ENCODE data around the gene CFAP161.
"Not testable (repeated sequence)": the region's sequence is repeated elsewhere in the genome, so short reads cannot be mapped to it uniquely, and the experiment has no call there.

Gene CFAP161

DNA sequence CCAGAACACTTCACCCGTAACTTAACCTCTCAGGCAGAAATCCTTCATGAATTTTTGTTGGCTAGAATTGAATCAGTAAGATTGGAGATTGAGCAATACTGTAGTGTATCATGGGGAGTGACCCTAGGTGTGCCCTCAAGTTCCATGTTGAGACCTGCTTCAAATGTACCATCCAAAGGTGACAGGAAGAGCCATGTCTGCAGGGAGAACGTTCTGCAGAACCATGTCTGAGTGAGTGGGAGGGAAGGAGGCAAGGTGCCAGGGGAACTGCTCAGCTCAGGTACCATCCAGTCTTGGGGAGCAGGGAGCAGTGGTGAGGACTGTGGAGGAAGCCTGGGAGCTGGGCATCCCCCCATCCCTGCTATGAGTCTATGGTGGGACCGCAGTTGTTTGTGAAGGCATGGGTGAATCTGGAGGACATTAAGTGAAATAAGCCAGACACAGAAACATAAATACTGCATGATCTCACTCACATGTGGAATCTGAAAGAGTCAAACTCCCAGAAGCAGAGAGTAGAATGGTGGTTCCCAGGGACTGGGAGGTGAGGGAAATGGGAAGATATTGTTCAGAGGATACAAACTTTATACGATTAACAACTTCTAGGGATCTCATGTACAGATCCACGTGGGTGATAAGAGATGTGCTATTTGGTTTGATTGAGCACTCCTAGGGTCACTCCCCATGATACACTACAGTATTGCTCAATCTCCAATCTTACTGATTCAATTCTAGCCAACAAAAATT is 23.3 kb downstream of the CFAP161 start:
- H3K4me3 ChIP-seq (ENCODE audit: low read depth, low read length): no peak overlapping the region

DNA sequence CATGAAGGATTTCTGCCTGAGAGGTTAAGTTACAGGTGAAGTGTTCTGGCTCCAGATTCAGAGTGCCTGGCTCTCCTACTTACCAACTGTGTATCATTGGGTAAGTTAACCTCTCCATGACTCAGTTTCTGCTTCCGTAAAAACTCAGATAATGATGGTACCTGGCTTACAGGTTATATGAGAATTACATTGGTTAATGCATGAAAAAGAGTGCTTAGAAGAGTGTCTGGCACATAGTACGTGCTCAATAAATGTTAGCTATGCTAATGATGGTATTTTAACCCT is 23.8 kb downstream of the CFAP161 start:
- H3K4me3 ChIP-seq (ENCODE audit: low read depth, low read length): no peak overlapping the region

DNA sequence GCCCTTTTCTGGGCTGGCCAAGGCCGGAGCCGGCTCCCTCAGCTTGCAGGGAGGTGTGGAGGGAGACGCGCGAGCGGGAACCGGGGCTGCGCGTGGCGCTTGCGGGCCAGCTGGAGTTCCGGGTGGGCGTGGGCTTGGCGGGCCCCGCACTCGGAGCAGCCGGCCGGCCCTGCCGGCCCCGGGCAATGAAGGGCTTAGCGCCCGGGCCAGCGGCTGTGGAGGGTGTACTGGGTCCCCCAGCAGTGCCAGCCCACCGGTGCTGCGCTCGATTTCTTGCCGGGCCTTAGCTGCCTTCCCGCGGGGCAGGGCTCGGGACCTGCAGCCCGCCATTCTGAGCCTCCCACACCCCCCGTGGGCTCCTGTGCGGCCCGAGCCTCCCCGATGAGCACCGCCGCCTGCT is 24.5 kb downstream of the CFAP161 start:
- not testable (repeated sequence) for H3K4me3 ChIP-seq (ENCODE audit: low read depth, low read length)

- no peak overlapping the region for H3K4me3 ChIP-seq (ENCODE audit: low read depth, low read length)
Observed at GRCh38 chr15:81160312-81161159, 26.5 kb downstream of the CFAP161 start.

GRCh38 chr15:81161160-81161673 is 27.1 kb downstream of the CFAP161 start:
- no peak overlapping the region for H3K4me3 ChIP-seq (ENCODE audit: low read depth, low read length)

GRCh38 chr15:81161851-81162250 is 27.8 kb downstream of the CFAP161 start:
- H3K4me3 ChIP-seq (ENCODE audit: low read depth, low read length): no peak overlapping the region

DNA sequence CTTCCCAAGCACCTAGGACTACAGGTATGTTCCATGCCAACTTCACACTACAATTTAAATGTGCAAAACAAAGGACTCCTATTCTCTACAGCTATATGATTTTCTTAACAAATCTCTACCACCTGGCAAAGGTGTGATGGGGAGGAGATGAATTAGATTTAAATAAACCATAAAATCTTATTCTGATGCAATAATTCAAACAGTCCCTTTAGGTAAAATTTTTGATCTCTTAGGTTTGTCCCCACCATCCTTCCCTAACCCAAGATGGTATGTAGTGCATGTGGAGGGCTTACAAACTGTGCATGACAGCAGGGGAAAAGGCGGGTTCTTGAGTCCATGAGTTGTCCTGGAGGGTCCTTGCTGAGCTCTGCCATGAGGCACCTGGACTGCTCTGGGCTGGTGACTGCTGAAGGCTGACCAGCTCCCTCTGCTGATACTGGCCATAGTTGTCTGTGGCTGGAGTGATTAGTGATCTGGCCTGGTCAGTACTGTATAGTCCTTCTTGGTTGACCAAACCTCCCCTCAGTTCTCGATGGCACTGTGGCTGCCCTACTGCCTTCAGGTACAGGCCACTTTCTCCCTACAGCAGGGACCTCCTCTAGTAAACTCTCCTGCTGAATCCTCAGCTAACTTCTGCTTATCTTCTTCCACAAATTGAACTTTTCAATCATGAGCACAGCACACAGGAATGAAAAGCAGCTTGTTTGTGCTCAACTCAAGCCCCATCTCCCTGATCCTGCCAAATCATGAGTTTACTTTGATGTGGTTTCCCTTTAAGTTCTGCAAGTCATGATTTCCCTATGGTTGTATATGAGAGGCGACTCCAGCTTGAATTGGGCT is 30.1 kb downstream of the CFAP161 start:
- no peak overlapping the region for H3K4me3 ChIP-seq (ENCODE audit: low read depth, low read length)

DNA sequence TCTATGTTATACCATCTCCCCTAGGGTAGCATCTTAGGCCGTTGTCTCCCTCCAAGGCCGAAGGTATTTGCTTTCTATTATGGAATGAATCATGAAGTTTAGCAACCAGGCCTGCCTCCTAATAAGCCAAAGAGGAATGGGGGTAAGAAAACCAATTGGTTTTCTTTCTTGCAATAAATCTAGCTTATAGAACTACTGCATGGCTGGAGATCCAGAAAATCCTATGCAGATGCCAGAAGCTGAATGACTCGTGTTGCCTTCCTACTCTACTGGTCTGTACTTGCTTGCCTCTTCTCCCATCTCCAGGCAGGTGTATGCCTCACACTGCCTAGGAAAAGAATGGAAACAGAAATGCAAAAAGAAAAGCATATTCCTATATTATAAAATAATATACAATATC is 31.5 kb downstream of the CFAP161 start:
- no peak overlapping the region for H3K4me3 ChIP-seq (ENCODE audit: low read depth, low read length)

DNA sequence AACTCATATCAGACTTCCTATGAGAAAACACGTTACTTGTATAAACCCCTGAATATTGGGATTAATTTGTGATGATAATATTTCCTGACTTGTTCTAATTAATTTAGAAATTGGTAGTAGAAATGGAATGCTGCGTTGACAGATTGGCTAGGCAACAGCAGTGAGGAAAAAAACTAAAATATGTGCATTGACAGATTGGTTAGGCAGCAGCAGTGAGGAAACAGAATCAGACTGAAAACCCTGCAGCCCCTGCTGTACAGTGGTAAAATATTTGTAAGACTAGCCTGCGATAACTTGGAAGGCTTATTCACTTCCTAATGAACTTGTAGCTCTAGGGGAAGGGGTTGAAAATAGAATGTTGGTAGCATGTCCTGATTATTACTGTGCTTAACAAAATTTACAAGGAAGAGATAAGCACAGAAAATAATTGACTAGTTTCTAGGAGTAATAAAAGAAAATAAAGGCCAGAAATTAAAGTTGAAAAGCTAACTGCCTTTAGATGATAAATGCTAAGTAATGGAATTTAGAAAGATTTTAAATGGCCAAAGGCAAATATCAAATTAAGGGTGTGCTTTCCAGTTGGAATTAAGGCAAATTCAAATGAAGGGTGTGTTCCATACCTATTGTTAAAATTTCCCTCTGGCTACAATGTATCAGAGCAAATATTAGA is 32.7 kb downstream of the CFAP161 start:
- H3K4me3 ChIP-seq (ENCODE audit: low read depth, low read length): no peak overlapping the region

DNA sequence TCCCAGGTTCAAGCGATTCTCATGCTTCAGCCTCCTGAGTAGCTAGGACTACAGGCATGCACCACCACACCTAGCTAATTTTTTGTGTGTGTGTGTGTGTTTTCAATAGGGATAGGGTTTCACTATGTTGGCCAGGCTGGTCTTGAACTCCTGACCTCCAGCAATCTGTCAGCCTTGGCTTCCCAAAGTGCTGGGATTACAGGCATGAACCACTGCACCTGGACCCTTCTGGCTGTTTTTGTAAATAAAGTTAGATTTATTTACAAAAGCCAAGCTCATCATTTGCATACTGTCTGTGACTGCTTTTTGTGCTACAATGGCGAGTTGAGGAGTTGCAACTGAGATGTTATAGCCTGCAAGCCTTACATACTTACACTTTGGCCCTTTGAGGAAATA is 34.1 kb downstream of the CFAP161 start:
- H3K4me3 ChIP-seq (ENCODE audit: low read depth, low read length): no peak overlapping the region

- no peak overlapping the region for H3K4me3 ChIP-seq (ENCODE audit: low read depth, low read length)
Observed at GRCh38 chr15:81168644-81169043, 34.6 kb downstream of the CFAP161 start.

GRCh38 chr15:81170511-81170910 is 36.4 kb downstream of the CFAP161 start:
- no peak overlapping the region for H3K4me3 ChIP-seq (ENCODE audit: low read depth, low read length)

- no peak overlapping the region for H3K4me3 ChIP-seq (ENCODE audit: low read depth, low read length)
Observed at GRCh38 chr15:81171286-81171685, 37.2 kb downstream of the CFAP161 start.

- no peak overlapping the region for H3K4me3 ChIP-seq (ENCODE audit: low read depth, low read length)
Observed at GRCh38 chr15:81174125-81174791, 40.2 kb downstream of the CFAP161 start.

GRCh38 chr15:81174792-81175327 is 40.8 kb downstream of the CFAP161 start:
- H3K4me3 ChIP-seq (ENCODE audit: low read depth, low read length): no peak overlapping the region

DNA sequence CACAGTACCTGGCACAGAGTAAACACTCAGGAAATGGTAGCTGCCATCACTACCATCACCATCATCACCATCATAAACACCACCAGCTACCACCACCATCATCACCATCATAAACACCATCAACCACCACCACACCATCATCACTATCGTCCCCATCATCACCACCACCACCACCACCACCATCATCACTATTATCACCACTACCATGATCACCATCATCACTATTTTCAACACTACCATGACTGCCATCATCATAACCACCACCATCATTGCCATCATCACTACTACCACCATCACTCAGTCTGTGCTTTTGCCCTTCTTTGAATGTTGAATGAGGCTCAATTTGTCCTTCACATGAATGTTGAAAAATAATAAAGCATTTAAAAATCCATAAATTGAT is 41.4 kb downstream of the CFAP161 start:
- H3K4me3 ChIP-seq (ENCODE audit: low read depth, low read length): no peak overlapping the region

DNA sequence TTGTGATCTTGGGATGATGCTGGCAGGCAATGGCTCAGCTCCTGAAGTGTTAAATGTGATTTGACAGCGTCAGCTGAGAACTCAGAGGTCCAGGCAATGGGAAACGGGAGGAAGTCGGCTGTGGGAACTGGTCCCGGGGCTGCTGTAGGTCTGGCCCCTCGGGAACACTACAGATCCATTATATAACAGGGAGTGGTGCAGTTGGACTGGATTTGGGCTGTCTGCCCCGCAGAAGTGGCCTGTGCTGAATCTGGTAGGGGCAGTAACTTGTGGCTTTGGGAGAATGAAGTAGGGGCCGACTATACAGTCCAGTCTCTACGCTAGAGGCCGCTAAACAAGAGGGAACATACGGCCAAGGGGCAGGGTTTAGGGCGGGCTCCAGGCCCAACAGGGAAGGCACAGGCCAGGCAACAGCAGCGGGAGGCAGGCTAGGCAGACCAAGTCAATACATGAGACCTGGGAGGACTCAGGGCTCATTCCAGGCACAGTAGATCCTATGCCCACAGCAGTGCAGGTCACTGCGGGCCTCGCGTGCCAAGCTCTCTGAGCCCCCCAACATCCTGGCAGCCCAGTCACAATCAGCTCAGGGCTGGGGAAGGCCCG is 42.3 kb downstream of the CFAP161 start:
- no peak overlapping the region for H3K4me3 ChIP-seq (ENCODE audit: low read depth, low read length)

GRCh38 chr15:81178365-81178764 is 44.3 kb downstream of the CFAP161 start:
- H3K4me3 ChIP-seq (ENCODE audit: low read depth, low read length): no peak overlapping the region

DNA sequence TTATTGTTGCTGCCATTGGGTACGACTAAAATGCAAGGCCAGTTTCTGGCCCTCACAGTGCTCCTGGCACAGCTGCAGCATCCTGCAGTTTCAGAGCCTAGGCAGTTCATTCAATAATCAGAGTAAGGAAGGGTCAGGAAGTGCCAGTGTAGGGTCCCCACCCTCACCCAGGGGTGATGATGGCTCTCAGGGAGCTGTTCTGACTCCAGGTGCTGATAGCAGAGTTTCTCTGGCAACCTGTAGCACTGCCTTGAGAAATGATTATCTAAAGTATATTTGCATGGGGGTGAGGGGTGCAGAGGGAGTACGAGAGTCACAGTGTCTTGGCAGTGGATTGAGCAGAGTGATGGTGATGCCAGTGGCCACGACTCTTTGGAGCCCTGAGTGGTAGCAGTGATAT is 47.1 kb downstream of the CFAP161 start:
- H3K4me3 ChIP-seq (ENCODE audit: low read depth, low read length): no peak overlapping the region
